MM.1S (cell line): ENCODE measurements around the gene SOAT1.

Experiments
- CTCF ChIP-seq: fragments of 300-600 bp; sonication (generic); IDR thresholded peaks from 2 replicates; pipeline ENCODE4 v1.5.1; 2016; ENCODE audit warnings: antibody characterized with exemption, low read length, mixed read lengths
- EZH2 ChIP-seq: fragments of 300-600 bp; sonication (generic); optimal IDR thresholded peaks from 2 replicates; pipeline ENCODE3; 2017; ENCODE audit warnings: low read depth, mild to moderate bottlenecking, antibody characterized with exemption, low read length, mixed read lengths
- EZH2phosphoT487 ChIP-seq: fragments of 300-600 bp; sonication (generic); IDR thresholded peaks from 2 replicates; pipeline ENCODE4 v1.6.1; 2018; ENCODE audit warnings: antibody characterized with exemption, low read length

GRCh38 chr1:179313004-179313403, 19.4 kb downstream of the SOAT1 start:
- no peak for TF ChIP-seq CTCF
- TF ChIP-seq EZH2, result no peak
- no peak for TF ChIP-seq EZH2phosphoT487
